ENCODE measurements around the gene ACP6.
"Not testable (repeated sequence)": the region's sequence is repeated elsewhere in the genome, so short reads cannot be mapped to it uniquely, and the experiment has no call there.

Gene ACP6

GRCh38 chr1:147626291-147626690 lies 44.0 kb downstream of the ACP6 start:
- Mint-ChIP-seq H3K27me3 (no peaks in the 10 kb centered on the region), H3K4me1 (ENCODE audit: low read depth in 2 of 2) (peaks cover 22 to 26% of the 10 kb centered on the region in 2 donors), H3K9me3 (no peaks in the 10 kb centered on the region), H3K36me3 (ENCODE audit: insufficient read depth) (no peaks in the 10 kb centered on the region), H3K4me3 (no peak overlapping the region), H3K27ac (no peak overlapping the region)
- DNase-seq (no peak), ATAC-seq (replicated peaks) (no peak)

- ATAC-seq (replicated peaks), result no peak
- Mint-ChIP-seq H3K27me3 (no peaks in the 10 kb centered on the region), H3K27ac (no peak overlapping the region), H3K36me3 (ENCODE audit: insufficient read depth) (no peaks in the 10 kb centered on the region), H3K4me1 (ENCODE audit: low read depth in 2 of 2) (peaks cover 20 to 25% of the 10 kb centered on the region in 2 donors), H3K4me3 (no peak overlapping the region), H3K9me3 (no peaks in the 10 kb centered on the region)
- DNase-seq, result no peak
Measured at GRCh38 chr1:147625362-147625995, 44.8 kb downstream of the ACP6 start.

DNA sequence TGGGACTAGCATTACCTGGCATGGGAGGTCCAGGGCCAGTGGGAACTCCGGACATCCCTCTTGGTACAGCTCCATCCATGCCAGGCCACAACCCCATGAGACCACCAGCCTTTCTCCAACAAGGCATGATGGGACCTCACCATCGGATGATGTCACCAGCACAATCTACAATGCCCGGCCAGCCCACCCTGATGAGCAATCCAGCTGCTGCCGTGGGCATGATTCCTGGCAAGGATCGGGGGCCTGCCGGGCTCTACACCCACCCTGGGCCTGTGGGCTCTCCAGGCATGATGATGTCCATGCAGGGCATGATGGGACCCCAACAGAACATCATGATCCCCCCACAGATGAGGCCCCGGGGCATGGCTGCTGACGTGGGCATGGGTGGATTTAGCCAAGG lies 45.8 kb downstream of the ACP6 start:
- Mint-ChIP-seq H3K9me3 (no peaks in the 10 kb centered on the region), H3K27me3 (no peaks in the 10 kb centered on the region), H3K4me3 (no peak overlapping the region), H3K4me1 (ENCODE audit: low read depth in 2 of 2) (peaks cover 12 to 20% of the 10 kb centered on the region in 2 donors), H3K27ac (no peak overlapping the region), H3K36me3 (ENCODE audit: insufficient read depth) (no peaks in the 10 kb centered on the region)
- no peak for DNase-seq
- ATAC-seq (replicated peaks), result no peak

DNA sequence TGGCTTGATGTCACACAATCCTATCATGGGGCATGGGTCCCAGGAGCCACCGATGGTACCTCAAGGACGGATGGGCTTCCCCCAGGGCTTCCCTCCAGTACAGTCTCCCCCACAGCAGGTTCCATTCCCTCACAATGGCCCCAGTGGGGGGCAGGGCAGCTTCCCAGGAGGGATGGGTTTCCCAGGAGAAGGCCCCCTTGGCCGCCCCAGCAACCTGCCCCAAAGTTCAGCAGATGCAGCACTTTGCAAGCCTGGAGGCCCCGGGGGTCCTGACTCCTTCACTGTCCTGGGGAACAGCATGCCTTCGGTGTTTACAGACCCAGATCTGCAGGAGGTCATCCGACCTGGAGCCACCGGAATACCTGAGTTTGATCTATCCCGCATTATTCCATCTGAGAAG lies 46.3 kb downstream of the ACP6 start:
- Mint-ChIP-seq H3K4me3 (no peak overlapping the region), H3K9me3 (no peaks in the 10 kb centered on the region), H3K4me1 (ENCODE audit: low read depth in 2 of 2) (peaks cover 7 to 21% of the 10 kb centered on the region in 2 donors), H3K27me3 (no peaks in the 10 kb centered on the region), H3K36me3 (ENCODE audit: insufficient read depth) (no peaks in the 10 kb centered on the region), H3K27ac (no peak overlapping the region)
- ATAC-seq (replicated peaks) (no peak), DNase-seq (no peak)

DNA sequence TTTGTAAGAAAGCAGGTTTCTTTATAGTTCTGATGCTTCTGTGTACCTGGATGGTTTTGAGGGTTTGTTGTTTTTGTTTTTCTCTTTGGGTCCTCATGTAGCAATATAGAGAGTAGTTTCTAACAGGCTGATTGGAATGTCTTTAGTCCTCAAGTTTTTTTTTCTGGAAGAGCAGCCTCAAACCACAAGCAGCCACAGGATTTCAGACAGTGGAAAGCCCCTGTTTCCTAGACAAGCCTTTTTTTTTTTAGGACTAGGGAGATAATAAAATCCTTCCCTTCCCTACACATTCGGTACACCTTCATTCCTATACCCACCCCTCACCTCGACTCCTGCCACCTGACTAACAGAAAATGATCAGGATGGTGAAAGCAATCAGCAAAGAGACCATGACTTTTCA lies 47.6 kb downstream of the ACP6 start:
- ATAC-seq (replicated peaks) (no peak), DNase-seq (no peak)
- no peaks in the 10 kb centered on the region for H3K9me3 Mint-ChIP-seq
- H3K4me3 Mint-ChIP-seq, result no peak overlapping the region
- peaks cover 5 to 25% of the 10 kb centered on the region in 2 donors for H3K4me1 Mint-ChIP-seq (ENCODE audit: low read depth in 2 of 2)
- H3K36me3 Mint-ChIP-seq (ENCODE audit: insufficient read depth), result no peaks in the 10 kb centered on the region
- H3K27ac Mint-ChIP-seq, result peak overlapping the region in 1 of 2 donors; percentile 2
- H3K27me3 Mint-ChIP-seq, result no peaks in the 10 kb centered on the region

GRCh38 chr1:147620543-147620942 lies 49.8 kb downstream of the ACP6 start:
- H3K27me3 Mint-ChIP-seq, result no peaks in the 10 kb centered on the region
- H3K36me3 Mint-ChIP-seq (ENCODE audit: insufficient read depth), result no peaks in the 10 kb centered on the region
- no peak for DNase-seq
- H3K9me3 Mint-ChIP-seq, result no peaks in the 10 kb centered on the region
- no peak overlapping the region for H3K4me3 Mint-ChIP-seq
- peak overlapping the region in 1 of 2 donors; percentile 10 for H3K27ac Mint-ChIP-seq
- peaks cover 10 to 22% of the 10 kb centered on the region in 2 donors for H3K4me1 Mint-ChIP-seq (ENCODE audit: low read depth in 2 of 2)
- no peak for ATAC-seq (replicated peaks)

GRCh38 chr1:147619741-147620140 lies 50.6 kb downstream of the ACP6 start:
- no peaks in the 10 kb centered on the region for H3K9me3 Mint-ChIP-seq
- no peaks in the 10 kb centered on the region for H3K36me3 Mint-ChIP-seq (ENCODE audit: insufficient read depth)
- no peak overlapping the region for H3K27ac Mint-ChIP-seq
- peaks cover 10 to 22% of the 10 kb centered on the region in 2 donors for H3K4me1 Mint-ChIP-seq (ENCODE audit: low read depth in 2 of 2)
- H3K4me3 Mint-ChIP-seq, result no peak overlapping the region
- ATAC-seq (replicated peaks) (no peak), DNase-seq (no peak)
- no peaks in the 10 kb centered on the region for H3K27me3 Mint-ChIP-seq

- peaks cover 10 to 22% of the 10 kb centered on the region in 2 donors for H3K4me1 Mint-ChIP-seq (ENCODE audit: low read depth in 2 of 2)
- H3K9me3 Mint-ChIP-seq, result no peaks in the 10 kb centered on the region
- DNase-seq (no peak), ATAC-seq (replicated peaks) (no peak)
- H3K4me3 Mint-ChIP-seq, result peak overlapping the region in 1 of 2 donors; percentile 24
- H3K27me3 Mint-ChIP-seq, result no peaks in the 10 kb centered on the region
- peak overlapping the region; percentile 62 to 77 for H3K27ac Mint-ChIP-seq
- no peaks in the 10 kb centered on the region for H3K36me3 Mint-ChIP-seq (ENCODE audit: insufficient read depth)
Measured at GRCh38 chr1:147618771-147619170, 51.6 kb downstream of the ACP6 start.

- peak overlapping the region; percentile 14 to 24 for H3K4me3 Mint-ChIP-seq
- ATAC-seq (replicated peaks) (peak; percentile 94), DNase-seq (peak in 2 of 3 experiments; percentile 13 to 18)
- no peaks in the 10 kb centered on the region for H3K27me3 Mint-ChIP-seq
- H3K27ac Mint-ChIP-seq, result peak overlapping the region; percentile 62 to 77
- H3K4me1 Mint-ChIP-seq (ENCODE audit: low read depth in 2 of 2), result peaks cover 10 to 22% of the 10 kb centered on the region in 2 donors
- H3K9me3 Mint-ChIP-seq, result no peaks in the 10 kb centered on the region
- no peaks in the 10 kb centered on the region for H3K36me3 Mint-ChIP-seq (ENCODE audit: insufficient read depth)
Measured at GRCh38 chr1:147618077-147618569, 52.2 kb downstream of the ACP6 start.

DNA sequence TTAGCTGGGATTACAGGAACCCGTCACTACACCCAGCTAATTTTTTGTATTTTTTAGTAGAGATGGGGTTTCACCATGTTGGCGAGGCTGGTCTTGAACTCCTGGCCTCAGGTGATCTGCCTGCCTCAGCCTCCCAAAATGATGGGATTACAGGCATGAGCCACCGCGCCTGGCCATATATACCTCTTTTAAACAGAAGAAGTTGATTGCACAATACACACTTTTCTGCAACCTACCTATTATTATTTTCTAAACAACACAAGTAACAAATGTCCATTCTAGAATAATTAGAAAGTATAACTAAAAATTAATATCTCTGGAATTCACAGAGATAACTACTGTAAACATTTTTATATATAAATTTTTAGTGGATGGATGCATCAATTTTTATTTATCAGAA lies 55.4 kb downstream of the ACP6 start:
- not testable (repeated sequence) for H3K36me3 Mint-ChIP-seq (ENCODE audit: insufficient read depth); H3K4me3 Mint-ChIP-seq; ATAC-seq (replicated peaks); DNase-seq; H3K9me3 Mint-ChIP-seq; H3K27ac Mint-ChIP-seq; H3K27me3 Mint-ChIP-seq
- peaks cover 10 to 17% of the 10 kb centered on the region in 2 donors for H3K4me1 Mint-ChIP-seq (ENCODE audit: low read depth in 2 of 2)

- no peak overlapping the region for H3K27ac Mint-ChIP-seq
- peaks cover 8% of the 10 kb centered on the region for H3K36me3 Mint-ChIP-seq (ENCODE audit: insufficient read depth)
- no peaks in the 10 kb centered on the region for H3K27me3 Mint-ChIP-seq
- H3K9me3 Mint-ChIP-seq, result no peaks in the 10 kb centered on the region
- H3K4me3 Mint-ChIP-seq, result no peak overlapping the region
- DNase-seq (no peak), ATAC-seq (replicated peaks) (no peak)
- H3K4me1 Mint-ChIP-seq (ENCODE audit: low read depth in 2 of 2), result peaks cover 10 to 11% of the 10 kb centered on the region in 2 donors
Measured at GRCh38 chr1:147613506-147613905, 56.8 kb downstream of the ACP6 start.

GRCh38 chr1:147612366-147612765 lies 58.0 kb downstream of the ACP6 start:
- DNase-seq (no peak), ATAC-seq (replicated peaks) (no peak)
- H3K36me3 Mint-ChIP-seq (ENCODE audit: insufficient read depth), result peaks cover 10% of the 10 kb centered on the region
- H3K9me3 Mint-ChIP-seq, result no peaks in the 10 kb centered on the region
- H3K4me1 Mint-ChIP-seq (ENCODE audit: low read depth in 2 of 2), result peaks cover 2% of the 10 kb centered on the region in 2 donors
- H3K27ac Mint-ChIP-seq, result no peak overlapping the region
- no peaks in the 10 kb centered on the region for H3K27me3 Mint-ChIP-seq
- no peak overlapping the region for H3K4me3 Mint-ChIP-seq

GRCh38 chr1:147611586-147611985 lies 58.7 kb downstream of the ACP6 start:
- ATAC-seq (replicated peaks), result no peak
- H3K27me3 Mint-ChIP-seq, result no peaks in the 10 kb centered on the region
- H3K9me3 Mint-ChIP-seq, result no peaks in the 10 kb centered on the region
- H3K4me3 Mint-ChIP-seq, result no peak overlapping the region
- peaks cover 12% of the 10 kb centered on the region for H3K36me3 Mint-ChIP-seq (ENCODE audit: insufficient read depth)
- H3K4me1 Mint-ChIP-seq (ENCODE audit: low read depth in 2 of 2), result no peaks in the 10 kb centered on the region
- H3K27ac Mint-ChIP-seq, result no peak overlapping the region
- no peak for DNase-seq

DNA sequence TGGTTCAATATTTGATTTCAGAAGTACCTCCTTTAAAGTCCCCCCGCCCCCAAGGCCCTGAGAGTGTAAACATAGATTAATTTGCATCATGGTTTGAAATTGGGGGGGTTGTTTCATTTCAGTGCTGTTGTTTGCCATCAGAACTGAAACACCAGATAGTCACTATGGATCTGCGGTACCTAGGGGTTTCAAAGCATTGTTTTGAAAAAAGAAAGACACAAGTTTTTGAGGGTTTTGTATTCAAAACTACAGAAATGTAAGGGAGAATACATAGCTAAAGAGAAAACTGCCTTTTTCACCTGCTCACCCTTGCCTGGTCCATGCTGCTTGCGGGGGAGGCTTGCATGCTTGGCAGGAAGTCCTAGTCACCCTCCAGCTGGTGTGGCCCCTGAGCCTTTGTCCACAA lies 59.3 kb downstream of the ACP6 start:
- ATAC-seq (replicated peaks), result no peak

More for the DNA sequence above, 59.3 kb downstream of the ACP6 start:
- H3K4me3 Mint-ChIP-seq, result no peak overlapping the region
- no peaks in the 10 kb centered on the region for H3K27me3 Mint-ChIP-seq
- no peak overlapping the region for H3K27ac Mint-ChIP-seq
- DNase-seq, result no peak
- H3K4me1 Mint-ChIP-seq (ENCODE audit: low read depth in 2 of 2), result no peaks in the 10 kb centered on the region
- peaks cover 13% of the 10 kb centered on the region for H3K36me3 Mint-ChIP-seq (ENCODE audit: insufficient read depth)
- H3K9me3 Mint-ChIP-seq, result no peaks in the 10 kb centered on the region
